Hepatocyte (in vitro differentiated cells): ENCODE results near the gene ATXN7L1. TPM values are rescaled to one million over a fixed set of nuclear protein-coding genes. Genes with fewer than 3 reads are reported as not detected.

Experiments used
- DNase-seq: peaks from one replicate; pipeline ENCODE4 v3.0.0-alpha.2; 2016; ENCODE audit warnings: low spot score
- H2AFZ ChIP-seq: fragments of 200-600 bp; sonication (generic); 2 replicates; pipeline ENCODE4 v1.6.0; 2016; ENCODE audit warnings: antibody characterized with exemption, mild to moderate bottlenecking
- H3K27ac ChIP-seq: fragments of 200-600 bp; sonication (generic); 2 replicates; pipeline ENCODE4 v1.5.1; 2016; ENCODE audit warnings: mild to moderate bottlenecking
- H3K27me3 ChIP-seq: fragments of 200-600 bp; sonication (generic); 2 replicates; pipeline ENCODE4 v1.6.1; 2016
- H3K36me3 ChIP-seq: fragments of 200-600 bp; sonication (generic); replicated peaks from 2 replicates; pipeline ENCODE4 v1.5.1; 2016; ENCODE audit warnings: low read depth; ENCODE audit not compliant: insufficient read depth
- H3K4me1 ChIP-seq: fragments of 200-600 bp; sonication (generic); 2 replicates; pipeline ENCODE4 v1.5.1; 2016; ENCODE audit warnings: mild to moderate bottlenecking, moderate library complexity; ENCODE audit not compliant: insufficient read depth
- H3K4me2 ChIP-seq: fragments of 200-600 bp; sonication (generic); 2 replicates; pipeline ENCODE4 v1.6.0; 2016
- H3K4me3 ChIP-seq: fragments of 200-600 bp; sonication (generic); 2 replicates; pipeline ENCODE4 v1.5.1; 2016; ENCODE audit warnings: mild to moderate bottlenecking
- H3K79me2 ChIP-seq: fragments of 200-600 bp; sonication (generic); 2 replicates; pipeline ENCODE4 v1.6.0; 2017; ENCODE audit warnings: mild to moderate bottlenecking
- H3K9me2 ChIP-seq: fragments of 200-600 bp; sonication (generic); replicated peaks from 2 replicates; pipeline ENCODE4 v1.6.0; 2017; ENCODE audit warnings: mild to moderate bottlenecking; ENCODE audit not compliant: insufficient read depth
- H3K9me3 ChIP-seq: fragments of 200-600 bp; sonication (generic); 2 replicates; pipeline ENCODE4 v1.5.1; 2016; ENCODE audit warnings: low read depth, mild to moderate bottlenecking
- H4K20me1 ChIP-seq: fragments of 200-600 bp; sonication (generic); 2 replicates; pipeline ENCODE4 v1.6.0; 2016; ENCODE audit warnings: mild to moderate bottlenecking; ENCODE audit not compliant: insufficient read depth, poor library complexity, severe bottlenecking
- CTCF ChIP-seq: fragments of 200-600 bp; sonication (generic); IDR thresholded peaks from 2 replicates; pipeline ENCODE4 v1.5.1; 2016; ENCODE audit warnings: antibody characterized with exemption, mild to moderate bottlenecking; ENCODE audit not compliant: poor library complexity
- EZH2 ChIP-seq: fragments of 200-600 bp; sonication (generic); IDR thresholded peaks from 2 replicates; pipeline ENCODE4 v1.6.1; 2016; ENCODE audit warnings: antibody characterized with exemption, mild to moderate bottlenecking, borderline replicate concordance
- EZH2phosphoT487 ChIP-seq: fragments of 200-600 bp; sonication (generic); IDR thresholded peaks from one replicate; pipeline ENCODE4 v1.6.1; 2018; ENCODE audit warnings: antibody characterized with exemption, mild to moderate bottlenecking, low read depth, moderate library complexity; ENCODE audit not compliant: unreplicated experiment, severe bottlenecking
- WGBS: methylation state at CpG from one replicate; pipeline ENCODE4 v1.1.6; 2016; ENCODE audit warnings: low lambda C conversion rate; ENCODE audit errors: missing lambda C conversion rate; 5-methylcytosine and 5-hydroxymethylcytosine counted together
- polyA plus RNA-seq: library from polyadenylated mRNA; unstranded; fragments of >200 nt; fragmentation: Nextera tagmentation; extraction: Ambion mirVana; gene quantifications from 2 replicates; pipeline ENCODE4 v1.2.1, GENCODE V29; 2016
- total RNA-seq: library from RNA; depleted of rRNA; stranded (reverse); fragments of >200 nt; gene quantifications from 2 replicates; pipeline ENCODE4 v1.2.3, GENCODE V29; 2014

The ATXN7L1 gene
- total and polyA plus RNA-seq, 2 experiments from 2014 or later: 8.9 to 9.3 TPM

DNA sequence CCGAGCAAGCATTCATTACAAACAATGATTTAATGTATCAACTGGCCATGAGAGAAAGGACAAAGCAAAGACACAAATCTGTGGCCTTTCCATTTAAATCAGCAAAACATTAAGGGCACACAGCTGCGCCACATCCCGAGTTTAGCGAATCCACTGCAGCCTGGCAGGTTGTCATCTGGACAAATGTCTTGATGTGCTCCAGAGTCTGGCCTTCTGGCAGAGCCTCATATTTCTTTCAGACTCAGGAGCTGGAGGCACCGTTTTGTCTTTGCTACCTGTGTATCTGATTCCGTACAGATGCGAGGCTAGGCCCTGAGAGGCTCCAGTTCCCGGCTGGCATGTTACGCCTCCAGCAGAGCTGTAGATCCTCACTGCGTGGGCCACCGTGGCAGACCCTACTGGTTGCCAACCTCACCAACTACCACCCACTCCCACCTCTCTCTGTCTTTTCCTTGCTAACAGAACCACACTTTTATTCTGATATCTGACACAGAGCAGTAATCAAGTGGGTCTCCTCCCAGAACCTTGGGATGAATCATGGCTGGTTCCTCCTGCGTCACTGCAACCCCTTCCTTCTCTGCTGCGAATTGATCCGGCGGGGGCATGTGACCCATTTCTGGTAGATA is 254.2 kb downstream of the ATXN7L1 start:
- no peak for DNase-seq
- no peak overlapping the region for H3K27ac ChIP-seq

DNA sequence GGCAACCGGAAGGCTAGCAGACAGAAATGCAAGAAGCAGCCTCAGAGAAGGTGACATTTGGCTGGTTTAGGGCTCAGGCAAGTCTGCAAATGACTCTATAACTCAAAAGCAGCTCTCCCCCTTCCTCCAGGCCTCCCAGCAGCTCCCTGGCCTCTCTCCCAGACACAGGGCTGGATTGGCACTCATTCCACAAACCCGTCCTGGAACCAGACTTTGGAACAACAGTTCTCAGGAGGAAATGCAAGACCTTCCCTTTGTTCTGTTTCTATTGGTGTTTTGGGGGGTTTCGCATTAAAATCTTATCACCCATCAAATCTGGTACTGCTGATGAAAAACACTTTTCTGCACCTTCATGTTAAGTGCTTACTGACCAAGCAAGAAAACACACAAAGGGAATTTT is 254.8 kb downstream of the ATXN7L1 start:
- 71% methylated on average over 3 of the region's 3 CpGs for WGBS
- no peak overlapping the region for H3K27ac ChIP-seq

More for the DNA sequence above, 254.2 kb downstream of the ATXN7L1 start:
- Histone ChIP-seq H3K9me2 (no peaks in the 10 kb centered on the region), H3K36me3 (no peaks in the 10 kb centered on the region), H3K4me2 (no peak overlapping the region), H4K20me1 (no peaks in the 10 kb centered on the region), H3K4me3 (no peak overlapping the region), H3K27me3 (no peaks in the 10 kb centered on the region), H3K79me2 (no peaks in the 10 kb centered on the region), H3K9me3 (no peaks in the 10 kb centered on the region), H3K4me1 (no peaks in the 10 kb centered on the region), H2AFZ (no peak overlapping the region)
- WGBS: 91% methylated on average over 15 of the region's 15 CpGs
- TF ChIP-seq EZH2phosphoT487 (no peak), CTCF (no peak), EZH2 (no peak)

GRCh38 chr7:105621176-105621575 is 255.2 kb downstream of the ATXN7L1 start:
- H3K27ac ChIP-seq: no peak overlapping the region
- H3K4me1 ChIP-seq: no peaks in the 10 kb centered on the region
- no peaks in the 10 kb centered on the region for H4K20me1 ChIP-seq
- no peaks in the 10 kb centered on the region for H3K9me3 ChIP-seq
- no peaks in the 10 kb centered on the region for H3K9me2 ChIP-seq
- no peak overlapping the region for H2AFZ ChIP-seq
- TF ChIP-seq EZH2phosphoT487 (no peak), CTCF (no peak), EZH2 (no peak)
- H3K27me3 ChIP-seq: no peaks in the 10 kb centered on the region
- no peaks in the 10 kb centered on the region for H3K79me2 ChIP-seq
- no peaks in the 10 kb centered on the region for H3K36me3 ChIP-seq
- WGBS: 44% methylated on average over 2 of the region's 2 CpGs
- DNase-seq: no peak
- H3K4me2 ChIP-seq: no peak overlapping the region
- H3K4me3 ChIP-seq: no peak overlapping the region

More for the DNA sequence above, 254.8 kb downstream of the ATXN7L1 start:
- H3K9me3 ChIP-seq: no peaks in the 10 kb centered on the region
- no peak overlapping the region for H2AFZ ChIP-seq
- no peaks in the 10 kb centered on the region for H3K27me3 ChIP-seq
- H3K36me3 ChIP-seq: no peaks in the 10 kb centered on the region
- no peak overlapping the region for H3K4me2 ChIP-seq
- DNase-seq: no peak
- H3K4me3 ChIP-seq: no peak overlapping the region
- H3K79me2 ChIP-seq: no peaks in the 10 kb centered on the region
- no peaks in the 10 kb centered on the region for H4K20me1 ChIP-seq
- no peaks in the 10 kb centered on the region for H3K9me2 ChIP-seq
- no peak for TF ChIP-seq CTCF
- no peak for TF ChIP-seq EZH2phosphoT487
- no peak for TF ChIP-seq EZH2
- no peaks in the 10 kb centered on the region for H3K4me1 ChIP-seq
